Tibial nerve (tissue), 3 donors: ENCODE data around the gene MEOX1.

Experiments used
- CTCF ChIP-seq, 5 experiments: fragments of 200-600 bp in 3 of 5; fragments of 450-650 bp in 2 of 5; sonication (generic) in 3 of 5; IDR thresholded peaks; one replicate each; pipeline ENCODE4 v1.5.1; 2016 to 2019; ENCODE audit warnings: antibody characterized with exemption in 5 of 5, mild to moderate bottlenecking in 3 of 5, moderate library complexity in 2 of 5
- POLR2A ChIP-seq, 2 donors: fragments of 450-650 bp; IDR thresholded peaks; one replicate each; pipeline ENCODE4 v1.6.1; 2017; ENCODE audit warnings: antibody characterized with exemption in 2 of 2, mild to moderate bottlenecking in 2 of 2, moderate library complexity in 2 of 2

DNA sequence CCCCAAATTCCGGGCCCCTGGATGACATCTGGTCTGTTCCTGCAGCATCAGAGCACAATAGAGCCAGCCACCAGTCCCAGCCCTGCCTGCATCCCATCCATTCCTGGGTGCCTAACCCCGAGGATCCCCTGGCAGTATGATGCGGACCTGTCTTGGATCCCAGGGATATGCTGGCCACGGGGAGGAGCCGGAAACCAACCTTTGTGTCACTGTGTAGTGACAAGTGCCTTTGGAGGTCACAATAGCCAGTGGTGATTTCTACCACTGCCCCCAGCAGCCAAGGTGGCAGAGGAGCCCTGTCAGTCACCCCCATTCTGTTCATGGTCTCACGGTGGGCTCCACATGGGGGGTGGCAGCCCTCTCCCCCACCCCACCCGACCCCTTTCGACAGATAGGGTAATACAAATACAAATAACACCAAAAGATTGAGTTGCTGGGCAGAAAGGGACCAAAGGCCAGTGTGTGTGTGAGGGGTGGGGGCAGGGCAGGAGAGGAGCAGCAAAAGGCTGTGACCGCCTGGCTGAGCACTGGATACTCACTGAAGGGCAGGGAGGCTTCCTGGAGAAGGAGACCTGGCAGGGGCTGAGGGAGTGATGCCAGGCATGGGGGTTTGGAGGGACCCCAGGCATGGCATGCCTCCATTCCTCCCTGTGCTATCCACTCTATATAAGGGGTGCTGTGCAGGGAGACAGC, 29.0 kb upstream of the MEOX1 start:
- TF ChIP-seq CTCF (IDR thresholded peaks at IDR 0.05) (no peak), POLR2A (IDR thresholded peaks at IDR 0.05) (no peak)
